CD4-positive, alpha-beta T cell treated with Interferon alpha-2 for 1 hour (primary cell): Measurements from ENCODE around the gene DUSP9.

Experiments used
- DNase-seq, 2 donors: peaks; one replicate each; pipeline ENCODE4 v3.0.0-alpha.2; 2020 to 2022

Gene DUSP9

DNA sequence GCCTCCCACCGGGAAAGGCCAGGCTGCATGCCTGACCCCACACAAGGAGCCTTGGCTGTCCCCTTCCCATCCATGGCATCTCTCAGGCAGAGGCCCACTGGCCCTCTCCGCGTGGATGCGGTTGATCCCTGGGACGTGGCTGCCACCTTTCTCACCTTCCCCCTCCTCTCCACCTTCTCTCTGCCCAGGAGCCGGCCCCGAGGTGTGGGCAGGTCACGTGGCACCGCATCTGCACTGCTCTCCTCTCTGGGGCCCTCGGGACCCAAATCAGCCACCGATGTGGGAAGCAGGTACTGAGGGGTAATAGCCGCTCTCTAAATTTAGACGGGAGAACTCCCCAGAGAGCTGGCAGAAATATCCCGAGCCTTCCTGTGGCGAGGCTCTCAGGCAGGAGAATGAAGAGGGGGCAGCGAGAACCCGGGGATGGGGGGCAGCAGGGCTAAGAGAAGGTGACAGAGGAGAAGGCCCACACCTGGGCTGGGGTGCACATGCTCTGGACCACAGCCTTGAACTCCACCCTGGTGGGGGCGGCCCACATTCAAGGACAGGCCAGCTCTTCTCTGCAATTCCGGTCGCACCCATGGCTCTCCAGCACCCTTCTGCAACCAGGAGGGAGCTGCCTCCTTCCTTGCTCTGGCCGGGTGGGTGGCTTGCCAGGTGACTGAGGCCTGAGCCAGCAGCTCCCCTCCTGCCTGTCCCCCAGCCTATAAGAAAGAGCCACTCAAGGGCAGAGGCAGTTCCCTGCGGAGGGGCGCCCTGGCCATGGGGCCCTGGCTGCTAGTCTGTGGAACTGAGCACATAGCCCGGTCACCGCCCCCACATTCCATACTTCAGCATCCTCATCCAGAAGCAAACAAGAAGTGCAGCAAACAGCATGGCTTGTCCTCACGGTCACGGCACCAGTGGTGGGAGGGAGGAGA is 9.6 kb upstream of the DUSP9 start:
- no peak for DNase-seq

DNA sequence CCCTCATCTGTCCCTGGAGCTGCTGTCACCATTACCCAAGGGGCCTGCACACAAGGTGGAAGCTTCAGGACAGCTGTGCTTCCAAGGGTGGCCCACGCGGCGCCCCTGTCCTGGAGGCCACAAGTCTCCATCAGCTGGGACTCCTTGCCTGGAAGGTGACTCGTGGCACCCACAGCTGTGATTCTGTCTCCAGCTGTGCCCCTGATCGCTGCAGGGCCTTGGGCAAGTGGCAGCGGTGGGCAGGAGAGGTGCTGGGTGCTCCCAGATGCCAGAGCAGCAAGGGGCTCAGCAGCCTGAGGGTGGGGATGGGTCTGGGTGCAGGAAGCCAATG is 9.0 kb upstream of the DUSP9 start:
- no peak for DNase-seq

DNA sequence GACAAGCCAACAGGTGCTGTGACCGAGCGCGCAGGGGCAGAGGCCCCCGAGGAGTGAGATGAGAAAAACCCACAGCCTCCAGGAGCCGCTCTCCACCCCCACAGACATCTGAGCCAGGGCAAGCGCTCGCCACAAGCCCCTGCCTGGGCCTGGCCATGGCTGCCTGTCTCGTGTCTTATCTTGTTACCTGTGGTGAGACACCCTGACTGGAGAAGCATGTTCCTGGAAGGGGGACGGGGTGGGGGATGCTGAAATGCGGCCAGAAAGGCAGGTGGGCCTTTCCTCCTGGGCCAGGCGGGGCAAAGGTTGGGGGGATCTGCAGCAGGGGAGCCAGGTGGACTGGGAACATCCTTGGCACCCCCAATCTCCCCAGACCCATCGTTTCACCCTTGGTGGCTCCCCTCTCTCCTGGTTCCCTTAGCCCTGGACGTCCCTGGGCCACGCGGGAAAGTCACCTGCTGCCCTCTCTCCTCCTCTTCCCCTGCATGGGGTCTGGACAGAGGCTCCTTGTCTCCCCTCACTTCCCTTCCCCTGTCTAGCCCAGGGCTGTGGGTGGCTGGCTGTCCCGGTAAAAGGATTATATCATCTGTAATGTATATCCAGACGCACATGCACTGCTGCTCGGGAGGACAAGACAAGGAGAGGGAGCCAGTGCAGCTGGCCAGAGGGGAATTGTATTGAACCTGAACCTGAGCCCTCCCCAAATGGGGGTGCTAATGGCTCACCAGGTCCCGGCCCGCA is 8.4 kb upstream of the DUSP9 start:
- DNase-seq = no peak

DNA sequence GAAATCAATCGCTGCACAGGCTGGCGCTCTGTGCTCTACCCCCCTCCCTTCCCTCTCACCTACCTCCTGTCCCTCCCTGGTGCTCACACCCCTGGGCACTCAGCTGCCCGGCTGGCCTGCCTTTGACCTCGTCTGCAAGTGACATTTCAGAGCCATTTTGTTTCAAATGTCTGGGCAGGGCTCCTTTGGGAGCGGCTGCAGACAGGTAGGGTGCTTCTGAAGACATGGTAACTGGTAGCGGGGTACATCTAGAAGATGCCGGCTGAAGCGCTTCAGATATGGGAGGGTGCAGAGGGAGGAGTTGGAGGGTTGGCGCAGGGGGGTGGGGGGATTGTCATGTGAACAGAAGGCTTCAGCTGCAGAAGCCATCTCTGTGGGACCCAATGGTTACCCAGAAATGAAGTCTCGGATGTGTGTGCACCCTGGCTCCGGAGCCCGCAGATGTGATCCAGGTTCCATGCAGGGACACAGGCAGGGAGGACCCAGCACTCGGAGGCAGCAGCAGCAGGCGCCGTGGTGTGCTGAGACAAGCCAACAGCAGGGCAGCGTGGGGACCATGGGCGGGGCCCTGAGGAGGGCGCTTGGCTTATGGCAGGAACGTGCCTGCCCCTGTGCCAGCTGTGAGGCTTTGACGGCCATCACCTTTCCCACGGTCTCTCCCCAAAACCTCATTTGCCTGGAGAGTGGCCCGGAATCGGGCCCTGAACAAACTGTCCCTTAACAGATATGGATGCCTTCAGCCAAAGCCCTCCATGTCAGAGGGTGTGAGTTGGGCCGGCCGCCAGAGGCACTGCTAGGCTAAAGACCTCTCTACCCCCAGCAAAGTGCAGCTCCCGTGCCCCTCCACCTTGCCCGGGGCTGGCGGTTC is 7.6 kb upstream of the DUSP9 start:
- DNase-seq = no peak

DNA sequence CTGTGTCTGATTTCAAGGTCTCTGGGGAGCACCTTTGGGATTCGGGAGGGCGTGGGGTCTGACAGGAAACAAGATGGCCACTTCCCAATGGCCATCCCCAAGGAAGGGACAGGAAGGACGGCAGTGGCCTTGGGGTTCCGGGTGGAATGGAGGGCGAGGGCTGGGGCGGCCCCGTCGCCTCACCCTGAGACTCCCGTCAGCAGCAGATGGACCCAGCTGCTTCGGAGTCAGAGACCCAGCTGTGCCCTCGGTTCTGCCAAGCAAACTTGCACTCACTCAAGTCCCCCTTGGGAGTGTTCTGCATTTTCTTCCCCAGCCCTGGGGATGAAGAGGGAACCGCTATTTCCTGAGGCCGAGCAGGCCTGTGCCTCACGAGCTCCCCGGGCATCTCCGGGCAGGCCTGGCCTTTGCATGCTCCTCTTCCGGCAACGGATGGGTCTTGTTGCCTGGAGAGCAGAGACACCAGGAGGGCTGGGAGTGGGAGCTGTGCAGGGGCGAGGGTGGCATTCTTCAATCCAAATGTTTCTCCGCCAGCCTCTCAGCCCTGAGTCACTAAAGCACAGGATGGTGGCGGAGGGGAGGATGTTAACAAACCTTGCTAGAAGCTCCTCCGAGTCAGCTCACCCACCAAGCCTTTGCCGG is 6.8 kb upstream of the DUSP9 start:
- DNase-seq = no peak

DNA sequence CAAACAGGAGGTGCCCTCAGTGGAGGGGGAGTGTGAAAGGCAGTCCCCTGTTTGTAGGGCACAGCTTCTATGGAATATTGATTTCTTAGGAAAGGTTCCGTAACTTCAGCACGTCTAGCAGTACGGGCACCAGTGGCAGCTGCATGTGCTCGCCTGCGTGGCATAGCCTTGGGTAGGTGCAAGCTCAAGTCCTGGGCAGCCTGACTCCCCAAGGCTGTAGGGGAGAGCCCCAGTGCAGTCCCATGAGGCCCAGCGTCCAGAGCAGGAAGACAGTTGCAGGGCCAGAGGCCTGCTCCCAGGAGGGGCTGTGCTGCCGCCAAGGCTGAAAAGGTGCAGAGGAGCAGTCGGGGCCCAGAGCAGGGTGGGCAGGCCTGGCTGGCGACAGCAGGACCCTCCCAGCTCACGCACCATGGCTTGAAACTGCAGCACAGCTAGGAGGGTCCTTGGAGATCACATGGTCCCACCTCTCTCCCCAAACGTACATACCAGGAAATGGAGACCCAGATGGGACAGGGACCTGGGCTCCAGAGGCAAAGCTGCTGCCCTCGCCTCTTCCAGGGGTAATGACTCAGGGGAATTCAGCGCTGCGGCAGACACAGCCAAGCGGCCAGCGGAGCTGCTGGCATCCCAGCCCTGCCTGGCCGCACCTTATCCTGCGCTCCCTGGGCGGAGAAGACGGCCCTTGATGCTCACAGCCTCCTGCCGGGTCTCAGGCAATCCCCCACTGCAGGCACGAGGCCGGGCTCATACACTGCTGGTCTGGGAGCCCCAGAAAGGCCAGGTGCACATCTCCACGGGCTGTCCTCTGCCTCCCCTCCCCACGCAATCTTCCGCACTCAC is 6.0 kb upstream of the DUSP9 start:
- DNase-seq = no peak

DNA sequence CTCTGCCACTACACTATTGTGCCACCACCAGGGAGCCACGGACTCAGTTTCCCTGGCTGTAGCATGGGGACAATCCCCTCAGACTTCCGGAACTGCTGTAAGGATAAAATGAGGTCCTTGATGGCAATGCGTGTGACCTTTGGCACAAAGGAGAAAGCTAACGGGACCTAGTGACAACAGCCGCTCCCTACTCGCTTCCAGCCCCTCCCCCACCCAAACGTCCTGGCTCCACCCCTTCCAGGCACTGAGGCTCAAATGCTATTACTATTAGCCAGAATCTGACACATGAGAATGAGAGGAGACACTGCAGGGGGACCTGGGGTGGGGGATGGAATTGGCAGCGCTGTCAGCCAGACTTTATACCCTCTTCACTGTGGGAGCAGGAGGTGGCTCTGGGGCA is 5.4 kb upstream of the DUSP9 start:
- DNase-seq = no peak

DNA sequence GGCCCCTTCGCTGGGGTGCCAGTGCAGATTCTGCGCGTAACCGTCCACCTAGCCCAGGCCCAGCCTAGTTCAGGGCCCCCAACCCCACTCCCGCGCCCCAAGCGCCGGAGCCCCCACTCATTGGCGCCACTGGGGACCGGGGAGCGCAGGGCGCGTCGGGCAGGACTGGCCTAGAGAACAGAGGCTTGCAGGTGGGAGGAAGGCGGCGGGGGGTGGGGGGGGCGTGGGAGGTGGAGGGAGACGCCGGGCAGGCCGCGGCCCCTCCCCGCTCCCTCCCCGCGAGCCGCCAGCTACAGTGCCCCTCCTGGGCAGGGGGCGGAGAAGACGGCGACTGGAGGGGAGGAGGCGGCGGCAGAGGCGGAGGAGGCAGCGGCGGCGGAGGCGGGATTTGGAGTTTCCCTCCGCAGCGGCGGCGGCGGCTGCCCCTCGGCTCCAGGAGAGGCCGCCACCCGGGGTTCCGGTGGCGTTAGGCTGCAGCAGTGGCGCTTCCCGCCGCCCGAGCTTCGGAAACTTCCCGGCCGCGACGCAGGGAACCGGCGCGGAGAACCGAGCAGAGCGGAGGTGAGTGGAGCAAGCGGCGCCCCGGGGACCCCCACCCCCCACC is 4.8 kb upstream of the DUSP9 start:
- peak in 1 of 2 donors; percentile 4 for DNase-seq

DNA sequence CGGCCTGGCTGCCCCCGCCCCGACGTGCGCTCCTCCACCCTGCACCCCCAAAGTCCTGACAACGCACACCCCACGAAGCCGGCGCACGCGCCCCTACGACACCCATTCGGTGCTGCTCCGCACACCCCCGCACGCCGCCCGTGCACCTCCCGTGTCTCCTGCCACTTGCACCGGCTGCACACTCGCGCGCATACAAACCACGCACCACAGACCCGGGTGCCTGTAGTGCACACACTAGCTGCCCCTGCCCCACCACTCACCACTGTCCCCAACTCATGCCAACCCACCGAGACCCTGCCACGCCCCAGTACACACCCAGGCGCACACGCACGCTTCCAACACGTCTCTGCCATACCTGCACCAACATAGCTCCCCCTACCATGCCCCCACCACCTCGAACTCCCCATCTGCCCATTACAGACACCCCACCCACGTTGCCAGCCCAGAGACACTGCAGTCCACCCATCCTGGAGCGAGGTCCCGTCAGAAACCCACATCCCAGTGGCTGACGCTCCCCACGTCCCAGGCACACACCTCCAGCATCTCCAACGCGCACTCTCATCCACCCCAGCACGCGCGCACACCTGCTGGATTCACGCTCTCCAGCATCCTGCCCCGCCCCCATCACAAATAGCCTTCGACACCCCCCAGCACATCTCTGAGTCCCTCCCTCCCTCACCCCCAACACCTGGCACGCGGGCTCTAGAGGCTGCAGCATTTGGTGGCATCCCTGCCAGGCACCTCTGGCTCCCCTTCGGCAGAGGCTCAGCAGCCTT is 4.2 kb upstream of the DUSP9 start:
- DNase-seq = no peak

DNA sequence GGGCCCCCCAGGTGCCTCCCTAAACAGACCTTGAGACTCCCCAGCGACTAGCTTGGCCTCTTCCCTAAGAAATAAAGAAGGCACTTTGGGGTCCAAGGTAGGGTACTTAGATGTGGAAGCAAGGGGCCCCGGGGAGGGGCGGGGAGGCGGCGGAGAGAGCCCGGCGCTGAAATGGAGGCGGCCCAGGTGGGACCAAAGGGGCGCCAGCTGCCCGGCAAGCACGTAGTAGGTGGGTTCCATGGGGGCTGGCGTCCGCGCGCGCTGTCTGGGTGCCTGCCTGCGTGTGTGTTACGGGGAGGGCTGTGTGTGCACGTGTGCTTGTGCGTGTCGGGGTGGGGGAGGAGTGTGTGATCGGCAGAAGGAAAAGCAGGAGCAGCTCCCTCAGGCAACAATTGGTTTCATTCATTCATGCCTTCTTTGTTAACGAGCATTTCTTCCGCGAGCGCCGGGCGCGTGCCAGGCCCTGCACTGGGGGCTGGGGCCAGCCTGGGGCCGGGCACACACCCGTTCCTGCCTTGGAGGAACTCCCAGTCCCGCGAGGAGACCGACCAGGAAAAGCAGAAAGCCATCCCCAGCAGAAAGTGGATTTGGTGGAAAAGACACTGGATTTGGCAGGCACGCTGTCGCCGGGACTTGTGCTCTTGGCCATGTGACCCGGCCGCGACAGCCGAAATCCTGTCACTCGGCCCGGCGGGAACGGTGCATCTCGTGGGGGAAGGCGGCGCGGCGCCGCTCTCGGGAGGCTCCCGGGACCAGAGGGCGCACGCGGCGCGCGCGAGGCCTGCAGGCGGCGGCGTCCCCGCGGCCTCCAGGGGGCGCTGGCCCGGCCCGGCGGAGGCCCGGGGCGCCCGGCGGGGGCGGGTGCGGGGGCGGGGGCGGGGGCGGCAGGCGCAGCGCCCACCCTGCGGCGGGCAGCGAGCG is 3.3 kb upstream of the DUSP9 start:
- DNase-seq = peak in 1 of 2 donors; percentile 7

DNA sequence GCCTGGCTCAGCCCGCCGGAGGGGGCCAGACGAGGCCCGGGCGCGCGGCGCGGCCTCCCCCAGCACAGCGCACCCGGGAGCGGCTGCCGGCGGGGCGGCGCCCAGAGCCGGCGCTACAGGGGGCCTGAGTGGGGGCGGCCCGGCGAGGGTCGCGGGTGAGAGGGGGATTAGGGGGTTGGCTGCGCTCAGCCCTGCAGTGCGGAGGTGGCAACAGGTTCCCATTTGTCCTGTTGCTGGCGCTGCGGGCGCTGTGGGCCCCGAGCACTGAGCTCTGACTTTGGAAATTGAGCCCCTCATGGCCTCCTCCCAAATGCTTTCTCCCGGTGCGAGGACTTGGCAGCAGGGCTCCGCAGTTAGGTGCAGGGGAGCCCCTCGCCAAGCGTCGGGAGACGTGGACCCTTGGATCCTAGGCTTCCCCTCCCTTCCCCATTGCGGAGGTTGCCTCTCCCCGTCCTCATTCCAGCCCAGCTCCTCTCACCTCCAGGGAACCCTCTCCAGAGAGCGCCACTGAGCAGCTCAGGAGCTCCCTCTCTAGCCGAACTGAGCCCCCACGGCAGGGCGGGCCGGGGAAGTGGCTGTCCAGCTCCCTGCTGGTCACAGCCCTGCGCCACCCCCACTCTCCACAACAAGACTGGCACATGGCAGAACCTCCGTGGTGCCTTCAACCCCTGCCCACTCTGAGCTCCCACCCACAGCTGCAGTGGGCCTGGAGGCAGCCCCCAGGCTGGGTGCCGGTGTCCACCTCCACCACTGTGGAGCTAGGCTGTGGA is 2.5 kb upstream of the DUSP9 start:
- no peak for DNase-seq

DNA sequence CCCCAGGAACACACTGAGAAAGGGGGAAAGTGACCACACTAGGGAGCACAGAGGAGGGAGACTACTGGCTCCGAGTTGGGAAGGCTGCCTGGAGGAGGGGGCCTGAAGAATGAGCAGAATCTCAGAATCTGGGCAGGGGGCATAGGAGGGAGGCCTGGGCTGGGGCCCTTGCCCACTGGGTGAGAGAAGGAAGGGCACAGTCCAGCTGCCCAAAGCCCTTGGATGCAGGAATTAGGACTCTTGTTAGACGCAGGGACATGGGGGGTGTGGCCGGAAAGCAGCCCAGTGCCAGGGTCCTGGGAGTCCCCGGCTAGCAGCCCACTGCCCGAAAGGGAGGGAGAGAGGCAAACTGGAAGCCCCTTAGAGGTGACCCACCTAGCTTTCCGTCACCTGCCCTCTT is 1.9 kb upstream of the DUSP9 start:
- no peak for DNase-seq

DNA sequence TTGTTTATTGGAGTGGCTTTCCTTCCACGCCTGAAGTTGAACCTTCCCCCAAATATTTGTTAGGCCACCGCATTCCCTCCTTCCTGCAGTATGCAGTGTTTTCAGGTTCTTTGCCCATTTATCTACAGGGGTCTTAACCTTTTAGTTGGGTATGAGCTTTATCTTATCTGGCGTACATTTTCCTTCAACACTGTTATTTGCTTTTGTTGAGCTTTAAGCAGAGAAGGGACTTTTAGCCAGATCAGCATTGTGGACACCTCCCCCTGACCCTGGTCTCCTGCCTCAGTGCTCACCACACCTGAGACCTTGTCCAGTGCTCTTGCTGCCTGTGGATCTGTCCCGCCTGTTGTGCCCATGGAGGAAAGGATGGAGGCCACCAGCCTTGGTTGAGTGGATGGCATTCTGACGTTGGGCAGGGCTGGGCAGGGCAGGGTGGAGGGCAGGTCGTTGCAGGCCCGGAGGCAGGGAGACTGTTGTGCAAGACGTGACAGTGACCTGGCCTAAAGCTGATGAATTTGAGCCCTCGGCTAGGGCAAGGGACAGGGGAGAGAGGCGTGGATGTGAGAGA is 998 bp upstream of the DUSP9 start:
- DNase-seq = no peak

DNA sequence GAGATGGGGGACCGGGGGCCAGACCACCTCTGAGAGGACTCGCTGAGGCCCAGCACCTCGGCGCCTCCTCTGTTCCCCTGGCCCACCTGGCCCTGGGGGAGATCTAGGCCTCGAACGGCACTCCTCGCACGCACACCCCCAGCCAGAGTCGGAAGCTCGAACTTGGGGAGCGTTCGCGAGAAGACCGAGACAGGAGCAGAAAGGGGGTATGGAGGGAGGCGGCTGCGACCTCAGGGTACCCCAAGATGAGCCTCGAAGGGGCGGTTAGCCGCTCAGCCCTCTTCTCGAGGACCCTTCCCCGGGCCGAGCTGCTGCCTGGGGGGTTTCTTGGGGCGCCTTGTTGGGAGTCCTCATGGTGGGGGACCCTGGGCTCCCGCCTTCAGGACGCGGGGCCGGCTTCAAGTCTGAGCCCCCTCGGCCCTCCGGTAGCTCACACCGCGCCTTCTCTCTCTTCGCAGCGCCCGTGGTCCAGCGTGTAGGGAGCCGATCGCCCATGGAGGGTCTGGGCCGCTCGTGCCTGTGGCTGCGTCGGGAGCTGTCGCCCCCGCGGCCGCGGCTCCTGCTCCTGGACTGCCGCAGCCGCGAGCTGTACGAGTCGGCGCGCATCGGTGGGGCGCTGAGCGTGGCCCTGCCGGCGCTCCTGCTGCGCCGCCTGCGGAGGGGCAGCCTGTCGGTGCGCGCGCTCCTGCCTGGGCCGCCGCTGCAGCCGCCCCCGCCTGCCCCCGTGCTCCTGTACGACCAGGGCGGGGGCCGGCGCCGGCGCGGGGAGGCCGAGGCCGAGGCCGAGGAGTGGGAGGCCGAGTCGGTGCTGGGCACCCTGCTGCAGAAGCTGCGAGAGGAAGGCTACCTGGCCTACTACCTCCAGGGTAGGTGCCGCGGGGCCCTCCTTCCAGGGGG is 706 bp downstream of the DUSP9 start:
- no peak for DNase-seq

DNA sequence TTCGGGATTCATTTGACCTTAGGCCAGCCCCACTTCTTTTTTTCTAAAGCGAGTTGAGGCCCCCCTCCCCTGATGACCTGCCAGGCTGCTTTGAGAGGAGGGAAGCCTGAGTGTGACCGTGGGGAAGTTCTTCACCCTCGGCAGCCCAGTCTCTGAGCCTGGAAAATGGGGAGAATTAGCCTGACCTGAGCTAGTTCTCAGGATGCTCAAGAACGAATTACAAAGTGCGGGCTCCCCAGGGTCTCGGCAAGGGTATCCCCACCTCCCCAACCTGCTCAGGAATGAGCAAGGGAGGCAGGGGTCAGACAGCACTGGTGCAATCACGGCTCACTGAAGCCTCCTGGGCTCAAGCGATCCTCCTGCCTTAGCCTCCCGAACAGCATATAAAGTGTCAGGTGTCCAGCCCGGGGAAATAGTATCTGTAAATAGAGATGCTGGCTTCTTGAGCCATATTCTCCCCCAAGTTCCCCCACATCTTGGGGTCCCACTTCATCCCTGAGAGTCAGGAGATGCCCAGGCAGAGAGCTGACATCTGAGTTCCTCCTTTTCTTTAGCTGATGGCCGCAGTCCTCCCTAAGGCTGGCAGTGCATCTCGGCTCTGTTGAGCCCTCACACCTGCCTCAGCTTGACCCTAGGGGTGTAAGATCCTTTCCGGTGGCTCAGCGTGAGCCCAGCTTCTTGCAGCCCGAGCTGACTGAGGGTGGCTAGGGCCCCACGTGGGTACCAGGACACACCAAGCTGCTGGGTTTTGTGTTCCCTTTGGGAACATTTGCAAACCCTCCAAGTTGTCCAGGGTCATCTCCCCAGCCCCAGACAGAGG is 1.6 kb downstream of the DUSP9 start:
- no peak for DNase-seq

DNA sequence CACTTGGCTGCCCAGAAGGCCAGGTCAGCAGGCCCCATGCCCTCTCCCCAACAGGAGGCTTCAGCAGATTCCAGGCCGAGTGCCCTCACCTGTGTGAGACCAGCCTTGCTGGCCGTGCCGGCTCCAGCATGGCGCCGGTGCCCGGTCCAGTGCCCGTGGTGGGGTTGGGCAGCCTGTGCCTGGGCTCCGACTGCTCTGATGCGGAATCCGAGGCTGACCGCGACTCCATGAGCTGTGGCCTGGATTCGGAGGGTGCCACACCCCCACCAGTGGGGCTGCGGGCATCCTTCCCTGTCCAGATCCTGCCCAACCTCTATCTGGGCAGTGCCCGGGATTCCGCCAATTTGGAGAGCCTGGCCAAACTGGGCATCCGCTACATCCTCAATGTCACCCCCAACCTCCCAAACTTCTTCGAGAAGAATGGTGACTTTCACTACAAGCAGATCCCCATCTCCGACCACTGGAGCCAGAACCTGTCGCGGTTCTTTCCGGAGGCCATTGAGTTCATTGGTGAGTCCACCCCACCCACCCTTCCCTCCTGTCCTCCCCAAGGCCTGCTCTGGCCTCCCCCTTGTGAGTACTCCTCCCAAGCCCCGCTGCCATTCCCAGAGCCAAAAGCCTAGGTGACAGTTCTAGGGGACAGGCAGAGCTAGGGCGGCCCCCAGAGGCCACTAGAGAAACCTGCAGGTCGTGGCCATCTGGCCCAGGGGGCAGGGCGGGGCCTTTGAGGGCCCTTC is 2.3 kb downstream of the DUSP9 start:
- DNase-seq = peak; percentile 36 to 54
